ENCODE measurements around the gene MIPEP.

Gene MIPEP

GRCh38 chr13:23877286-23877685 is 11.9 kb downstream of the MIPEP start:
- Histone ChIP-seq H3K4me2 (no peak overlapping the region), H4K20me1 (ENCODE audit: insufficient read depth) (no peaks in the 10 kb centered on the region), H3K4me1 (ENCODE audit: low read depth, poor library complexity, severe bottlenecking) (no peaks in the 10 kb centered on the region), H3K9ac (no peak overlapping the region), H2AFZ (ENCODE audit: low read depth) (no peak overlapping the region), H3K79me2 (ENCODE audit: insufficient read depth, low read depth) (no peaks in the 10 kb centered on the region), H3K27ac (no peak overlapping the region), H3K27me3 (ENCODE audit: insufficient read depth, low read depth) (no peaks in the 10 kb centered on the region), H3K36me3 (ENCODE audit: insufficient read depth) (no peaks in the 10 kb centered on the region), H3K4me3 (IDR thresholded peaks at IDR 0.05; ENCODE audit: insufficient read depth, low read depth, low read length) (no peak overlapping the region)
- TF ChIP-seq, protein P1, sequence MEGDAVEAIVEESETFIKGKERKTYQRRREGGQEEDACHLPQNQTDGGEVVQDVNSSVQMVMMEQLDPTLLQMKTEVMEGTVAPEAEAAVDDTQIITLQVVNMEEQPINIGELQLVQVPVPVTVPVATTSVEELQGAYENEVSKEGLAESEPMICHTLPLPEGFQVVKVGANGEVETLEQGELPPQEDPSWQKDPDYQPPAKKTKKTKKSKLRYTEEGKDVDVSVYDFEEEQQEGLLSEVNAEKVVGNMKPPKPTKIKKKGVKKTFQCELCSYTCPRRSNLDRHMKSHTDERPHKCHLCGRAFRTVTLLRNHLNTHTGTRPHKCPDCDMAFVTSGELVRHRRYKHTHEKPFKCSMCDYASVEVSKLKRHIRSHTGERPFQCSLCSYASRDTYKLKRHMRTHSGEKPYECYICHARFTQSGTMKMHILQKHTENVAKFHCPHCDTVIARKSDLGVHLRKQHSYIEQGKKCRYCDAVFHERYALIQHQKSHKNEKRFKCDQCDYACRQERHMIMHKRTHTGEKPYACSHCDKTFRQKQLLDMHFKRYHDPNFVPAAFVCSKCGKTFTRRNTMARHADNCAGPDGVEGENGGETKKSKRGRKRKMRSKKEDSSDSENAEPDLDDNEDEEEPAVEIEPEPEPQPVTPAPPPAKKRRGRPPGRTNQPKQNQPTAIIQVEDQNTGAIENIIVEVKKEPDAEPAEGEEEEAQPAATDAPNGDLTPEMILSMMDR (conservative IDR thresholded peaks at IDR 0.05; ENCODE audit: low read depth, low read length) = no peak

DNA sequence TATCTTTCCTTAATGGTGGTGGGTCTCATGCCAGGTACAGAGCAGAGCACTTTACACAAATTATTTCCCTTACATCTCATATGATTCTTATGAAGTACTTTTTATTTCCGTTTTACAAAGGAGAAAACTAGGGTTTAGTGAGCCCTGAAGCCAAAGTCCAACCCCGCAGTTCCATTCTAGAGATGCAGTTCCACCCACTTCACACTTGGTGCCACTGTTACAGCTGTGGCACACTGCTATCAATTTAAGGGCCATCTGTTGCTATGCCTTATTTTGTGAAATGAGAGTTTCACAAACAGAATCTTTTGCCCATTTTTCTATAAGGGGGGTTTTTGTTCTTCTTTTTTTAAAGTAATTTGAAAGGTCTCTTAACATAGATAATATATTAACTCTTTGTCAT is 12.9 kb downstream of the MIPEP start:
- TF ChIP-seq, protein P1 (conservative IDR thresholded peaks at IDR 0.05; ENCODE audit: low read depth, low read length) = no peak; the same call in 1 of the 2 replicates
- Histone ChIP-seq H3K9ac (no peak overlapping the region), H4K20me1 (ENCODE audit: insufficient read depth) (no peaks in the 10 kb centered on the region), H3K36me3 (ENCODE audit: insufficient read depth) (no peaks in the 10 kb centered on the region), H3K27me3 (ENCODE audit: insufficient read depth, low read depth) (no peaks in the 10 kb centered on the region), H3K4me2 (no peak overlapping the region), H3K4me1 (ENCODE audit: low read depth, poor library complexity, severe bottlenecking) (peaks cover 3% of the 10 kb centered on the region), H3K27ac (no peak overlapping the region), H2AFZ (ENCODE audit: low read depth) (no peak overlapping the region), H3K79me2 (ENCODE audit: insufficient read depth, low read depth) (no peaks in the 10 kb centered on the region), H3K4me3 (IDR thresholded peaks at IDR 0.05; ENCODE audit: insufficient read depth, low read depth, low read length) (no peak overlapping the region)

DNA sequence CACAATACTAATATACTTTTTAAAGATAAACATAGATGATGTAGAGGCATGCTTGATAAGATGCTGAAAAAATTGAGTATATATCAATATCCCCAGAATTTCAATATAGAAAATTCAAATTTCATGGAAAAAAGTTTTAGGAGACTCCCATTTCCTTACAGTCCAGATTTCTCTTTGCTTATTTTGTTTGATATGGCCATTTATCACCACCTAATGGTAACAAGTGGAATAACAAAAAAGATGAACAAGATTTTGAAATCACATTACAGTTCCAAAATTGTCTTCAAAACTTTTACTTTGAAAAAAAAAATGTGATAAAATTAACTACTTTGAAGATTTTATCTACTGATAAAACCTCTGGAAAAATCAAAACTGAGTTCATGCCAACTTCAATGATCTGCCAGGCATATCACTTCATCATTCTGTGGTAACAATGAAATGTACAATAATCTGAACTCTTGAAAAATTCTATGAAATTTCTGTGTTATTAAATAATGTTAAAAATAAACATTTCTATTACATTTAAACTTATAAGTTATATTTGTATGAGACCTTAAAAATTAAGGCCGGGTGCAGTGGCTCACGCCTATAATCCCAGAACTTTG is 17.5 kb downstream of the MIPEP start:
- H3K9ac ChIP-seq = no peak overlapping the region
- H3K79me2 ChIP-seq (ENCODE audit: insufficient read depth, low read depth) = no peaks in the 10 kb centered on the region
- peaks cover 14% of the 10 kb centered on the region for H3K4me1 ChIP-seq (ENCODE audit: low read depth, poor library complexity, severe bottlenecking)
- H3K4me2 ChIP-seq = no peak overlapping the region
- H2AFZ ChIP-seq (ENCODE audit: low read depth) = no peak overlapping the region
- H4K20me1 ChIP-seq (ENCODE audit: insufficient read depth) = no peaks in the 10 kb centered on the region
- H3K4me3 ChIP-seq (IDR thresholded peaks at IDR 0.05; ENCODE audit: insufficient read depth, low read depth, low read length) = no peak overlapping the region
- TF ChIP-seq, protein P1 (conservative IDR thresholded peaks at IDR 0.05; ENCODE audit: low read depth, low read length) = peak; percentile 69
- no peaks in the 10 kb centered on the region for H3K36me3 ChIP-seq (ENCODE audit: insufficient read depth)
- H3K27me3 ChIP-seq (ENCODE audit: insufficient read depth, low read depth) = no peaks in the 10 kb centered on the region
- H3K27ac ChIP-seq = no peak overlapping the region

DNA sequence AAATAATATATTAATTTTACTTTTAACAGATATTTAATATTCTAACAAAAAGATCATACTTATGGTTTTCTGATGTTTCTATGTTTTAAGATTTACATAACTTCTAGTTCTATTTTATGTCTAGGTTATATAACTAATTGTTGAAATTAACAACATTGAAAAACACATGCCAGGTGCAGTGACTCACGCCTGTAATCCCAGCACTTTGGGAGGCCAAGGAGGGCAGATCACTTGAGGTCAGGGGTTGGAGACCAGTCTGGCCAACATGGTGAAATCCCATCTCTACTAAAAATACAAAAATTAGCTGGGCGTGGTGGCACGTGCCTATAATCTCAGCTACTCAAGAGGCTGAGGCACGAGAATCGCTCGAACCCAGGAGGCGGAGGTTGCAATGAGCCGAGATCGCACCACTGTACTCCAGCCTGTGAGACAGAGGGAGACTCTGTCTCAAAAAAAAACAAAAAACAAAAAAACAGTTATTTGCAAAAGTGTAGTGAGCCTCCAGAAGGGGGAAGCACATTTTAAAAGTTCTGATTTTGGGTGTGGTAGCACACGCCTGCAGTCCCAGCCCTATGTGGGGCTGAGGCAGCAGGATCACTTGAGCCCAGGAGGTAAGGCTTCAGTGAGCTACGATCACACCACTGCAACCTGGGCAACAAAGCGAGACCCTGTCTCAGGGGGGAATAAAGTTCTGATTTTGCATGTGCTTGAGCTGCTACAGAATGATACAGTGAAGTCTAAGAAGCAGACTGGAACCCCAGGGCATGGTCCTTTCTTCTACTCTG is 18.7 kb downstream of the MIPEP start:
- Histone ChIP-seq H3K27me3 (ENCODE audit: insufficient read depth, low read depth) (no peaks in the 10 kb centered on the region), H3K4me1 (ENCODE audit: low read depth, poor library complexity, severe bottlenecking) (peaks cover 14% of the 10 kb centered on the region), H3K27ac (no peak overlapping the region), H3K4me3 (IDR thresholded peaks at IDR 0.05; ENCODE audit: insufficient read depth, low read depth, low read length) (no peak overlapping the region), H3K9ac (no peak overlapping the region), H3K79me2 (ENCODE audit: insufficient read depth, low read depth) (no peaks in the 10 kb centered on the region), H3K4me2 (no peak overlapping the region), H4K20me1 (ENCODE audit: insufficient read depth) (no peaks in the 10 kb centered on the region), H2AFZ (ENCODE audit: low read depth) (no peak overlapping the region), H3K36me3 (ENCODE audit: insufficient read depth) (no peaks in the 10 kb centered on the region)
- TF ChIP-seq, protein P1 (conservative IDR thresholded peaks at IDR 0.05; ENCODE audit: low read depth, low read length) = no peak
